ENCODE data around the gene SYNGR3. TPM values are rescaled to one million over a fixed set of nuclear protein-coding genes. Genes with fewer than 3 reads are reported as not detected.

SYNGR3 gene
- total RNA-seq, 2 experiments from 2014 or later: 5.4 to 7.2 TPM

DNA sequence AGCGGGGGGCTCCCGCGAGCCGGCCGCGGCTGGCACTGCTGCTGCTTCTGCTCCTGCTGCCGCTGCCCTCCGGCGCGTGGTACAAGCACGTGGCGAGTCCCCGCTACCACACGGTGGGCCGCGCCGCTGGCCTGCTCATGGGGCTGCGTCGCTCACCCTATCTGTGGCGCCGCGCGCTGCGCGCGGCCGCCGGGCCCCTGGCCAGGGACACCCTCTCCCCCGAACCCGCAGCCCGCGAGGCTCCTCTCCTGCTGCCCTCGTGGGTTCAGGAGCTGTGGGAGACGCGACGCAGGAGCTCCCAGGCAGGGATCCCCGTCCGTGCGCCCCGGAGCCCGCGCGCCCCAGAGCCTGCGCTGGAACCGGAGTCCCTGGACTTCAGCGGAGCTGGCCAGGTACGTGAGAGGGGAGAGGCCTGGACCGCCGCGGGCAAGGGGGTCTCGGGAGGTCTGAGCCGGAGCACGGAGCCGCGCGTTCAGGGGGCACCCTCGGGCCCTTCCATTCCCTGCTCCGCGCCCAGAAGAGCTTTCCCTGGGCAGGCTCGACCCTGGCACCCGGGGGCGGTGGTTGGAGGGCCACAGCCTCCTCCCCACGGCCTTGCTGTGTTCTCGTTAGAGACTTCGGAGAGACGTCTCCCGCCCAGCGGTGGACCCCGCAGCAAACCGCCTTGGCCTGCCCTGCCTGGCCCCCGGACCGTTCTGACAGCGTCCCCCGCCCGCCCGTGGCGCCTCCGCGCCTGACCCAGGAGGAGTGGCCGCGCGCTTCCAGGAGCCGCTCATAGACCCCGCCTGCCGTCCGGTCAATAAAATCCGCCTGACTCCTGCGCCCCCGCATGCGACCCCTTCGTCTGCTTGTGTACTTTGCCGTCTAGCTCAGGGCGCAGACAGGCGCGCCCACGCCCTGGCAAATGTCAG, 30.4 kb downstream of the SYNGR3 start:
- H3K36me3 Mint-ChIP-seq (ENCODE audit: low read depth): peaks cover 4% of the 10 kb centered on the region

DNA sequence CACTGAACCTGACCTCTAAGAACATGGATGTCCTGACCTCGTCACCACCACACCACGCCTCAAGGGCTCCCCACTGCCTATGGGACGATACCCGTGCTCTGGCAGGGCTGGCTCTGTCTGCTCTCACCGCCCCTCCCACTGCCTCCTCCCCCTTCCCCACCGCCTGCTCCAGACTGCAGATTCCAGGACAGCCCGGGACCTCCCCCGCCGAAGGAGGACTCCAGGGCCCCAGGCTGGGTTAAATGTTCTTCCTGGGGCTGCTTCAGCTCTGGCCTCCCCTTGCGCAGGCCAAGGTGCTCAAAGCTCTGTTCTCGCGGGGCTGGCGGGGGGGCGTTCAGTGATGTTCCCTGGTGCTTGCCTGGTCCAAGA, 32.9 kb downstream of the SYNGR3 start:
- H3K4me1 Mint-ChIP-seq (ENCODE audit: low read depth): peaks cover 23% of the 10 kb centered on the region
- ATAC-seq (peak; percentile 26), DNase-seq (no peak)
- intact Hi-C loops (cut with micrococcal nuclease): loop anchor here (2.0 kb wide), 1 partner anchor 118 kb away; no protein-coding TSS in a partner anchor
- H3K4me3 Mint-ChIP-seq: peak overlapping the region; percentile 49
- TF ChIP-seq, protein P1, sequence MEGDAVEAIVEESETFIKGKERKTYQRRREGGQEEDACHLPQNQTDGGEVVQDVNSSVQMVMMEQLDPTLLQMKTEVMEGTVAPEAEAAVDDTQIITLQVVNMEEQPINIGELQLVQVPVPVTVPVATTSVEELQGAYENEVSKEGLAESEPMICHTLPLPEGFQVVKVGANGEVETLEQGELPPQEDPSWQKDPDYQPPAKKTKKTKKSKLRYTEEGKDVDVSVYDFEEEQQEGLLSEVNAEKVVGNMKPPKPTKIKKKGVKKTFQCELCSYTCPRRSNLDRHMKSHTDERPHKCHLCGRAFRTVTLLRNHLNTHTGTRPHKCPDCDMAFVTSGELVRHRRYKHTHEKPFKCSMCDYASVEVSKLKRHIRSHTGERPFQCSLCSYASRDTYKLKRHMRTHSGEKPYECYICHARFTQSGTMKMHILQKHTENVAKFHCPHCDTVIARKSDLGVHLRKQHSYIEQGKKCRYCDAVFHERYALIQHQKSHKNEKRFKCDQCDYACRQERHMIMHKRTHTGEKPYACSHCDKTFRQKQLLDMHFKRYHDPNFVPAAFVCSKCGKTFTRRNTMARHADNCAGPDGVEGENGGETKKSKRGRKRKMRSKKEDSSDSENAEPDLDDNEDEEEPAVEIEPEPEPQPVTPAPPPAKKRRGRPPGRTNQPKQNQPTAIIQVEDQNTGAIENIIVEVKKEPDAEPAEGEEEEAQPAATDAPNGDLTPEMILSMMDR (IDR thresholded peaks at IDR 0.05): no peak
- no peak overlapping the region for H3K27ac Mint-ChIP-seq
- POLR2A ChIA-PET: interaction anchor here (0.7 to 2.4 kb wide), 8 partner anchors 18 to 132 kb away, joined by 3 to 12 read pairs (median 3); partner anchors contain the start of genes NTHL1, RPS2, TRAF7 and TSC2
- CTCF ChIA-PET: interaction anchor here (0.6 to 3.8 kb wide), 18 partner anchors 9 to 236 kb away, joined by 3 to 46 read pairs (median 4); partner anchors contain the start of genes NTHL1, PKD1, TRAF7 and TSC2
- H3K9me3 Mint-ChIP-seq: no peaks in the 10 kb centered on the region
- peaks cover 4% of the 10 kb centered on the region for H3K36me3 Mint-ChIP-seq (ENCODE audit: low read depth)
- peaks cover 25% of the 10 kb centered on the region for H3K27me3 Mint-ChIP-seq

More for the DNA sequence above, 30.4 kb downstream of the SYNGR3 start:
- Mint-ChIP-seq H3K9me3 (no peaks in the 10 kb centered on the region), H3K4me1 (ENCODE audit: low read depth) (peaks cover 16% of the 10 kb centered on the region), H3K27me3 (peaks cover 18% of the 10 kb centered on the region), H3K4me3 (peak overlapping the region; percentile 69), H3K27ac (no peak overlapping the region)
- peak; percentile 57 for DNase-seq
- CTCF ChIA-PET: interaction anchor here (1.0 to 3.4 kb wide), 3 partner anchors 17 to 121 kb away, joined by 3 to 13 read pairs (median 5); no protein-coding TSS in a partner anchor
- POLR2A ChIA-PET: interaction anchor here (0.6 to 3.1 kb wide), 8 partner anchors 8 to 135 kb away, joined by 3 to 20 read pairs (median 5); partner anchors contain the start of genes RPS2 and TRAF7
- no peak for ATAC-seq
- TF ChIP-seq, protein P1 (IDR thresholded peaks at IDR 0.05): no peak
- intact Hi-C loops (cut with micrococcal nuclease): no loop called here

DNA sequence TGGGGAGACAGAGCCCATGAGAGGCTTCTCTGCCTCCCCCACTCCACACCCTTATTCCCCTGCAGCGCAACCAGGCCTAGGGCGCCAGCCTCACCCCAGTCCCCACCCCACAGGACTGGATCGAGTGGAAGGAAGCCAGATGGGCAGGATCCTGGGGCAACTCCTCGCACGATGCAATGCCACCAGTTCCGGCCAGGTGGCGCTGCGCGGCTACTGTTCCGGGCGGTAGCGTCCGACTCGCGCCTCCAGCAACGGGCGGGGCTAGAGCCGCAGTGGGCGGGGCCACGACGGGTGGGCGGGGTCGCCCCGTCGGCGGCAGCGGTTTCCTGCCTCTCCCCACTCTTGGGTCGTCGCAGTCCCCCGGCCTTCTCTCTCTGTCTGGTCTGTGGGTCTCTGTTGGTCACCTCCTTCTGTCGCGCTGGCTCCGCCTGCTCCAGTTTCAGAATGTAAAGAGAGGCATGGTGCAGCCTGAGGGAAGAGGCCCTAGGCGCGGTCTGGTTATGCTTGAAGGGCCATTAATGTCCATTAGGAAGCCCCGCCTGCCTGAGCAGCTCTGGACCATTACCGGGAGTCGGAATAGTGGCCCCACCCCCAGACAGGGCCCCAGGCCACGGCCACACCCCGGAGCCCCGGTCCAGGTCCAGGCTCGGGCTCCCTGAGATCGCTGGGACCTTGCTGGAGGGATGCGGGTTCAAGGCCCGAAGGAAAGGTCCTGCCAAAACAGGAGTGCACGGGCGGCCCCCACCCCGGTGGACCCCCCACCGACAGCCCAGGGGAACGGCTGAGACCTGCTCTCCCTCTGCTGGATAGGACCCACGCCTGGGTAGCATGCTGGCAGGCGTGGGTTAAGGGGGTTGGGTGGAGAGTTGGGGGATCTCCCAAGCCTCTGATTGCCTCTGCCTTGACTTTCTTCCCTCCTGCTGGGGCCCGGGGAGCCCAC, 33.6 kb downstream of the SYNGR3 start:
- Mint-ChIP-seq H3K4me3 (peak overlapping the region; percentile 49), H3K27ac (no peak overlapping the region), H3K27me3 (peaks cover 29% of the 10 kb centered on the region), H3K36me3 (ENCODE audit: low read depth) (peaks cover 4% of the 10 kb centered on the region), H3K9me3 (no peaks in the 10 kb centered on the region), H3K4me1 (ENCODE audit: low read depth) (peaks cover 24% of the 10 kb centered on the region)
- DNase-seq: peak; percentile 95
- TF ChIP-seq, protein P1 (IDR thresholded peaks at IDR 0.05): peak; percentile 97
- ATAC-seq: peak; percentile 89
- POLR2A ChIA-PET: interaction anchor here (0.7 to 2.4 kb wide), 9 partner anchors 14 to 131 kb away, joined by 3 to 12 read pairs (median 3); partner anchors contain the start of genes NTHL1, RPS2, TRAF7 and TSC2
- CTCF ChIA-PET: interaction anchor here (0.7 to 3.8 kb wide), 12 partner anchors 10 to 236 kb away, joined by 3 to 46 read pairs (median 7); partner anchors contain the start of genes NTHL1, PKD1 and TSC2
- intact Hi-C loops (cut with micrococcal nuclease): loop anchor here (2.0 kb wide), 1 partner anchor 117 kb away; no protein-coding TSS in a partner anchor

DNA sequence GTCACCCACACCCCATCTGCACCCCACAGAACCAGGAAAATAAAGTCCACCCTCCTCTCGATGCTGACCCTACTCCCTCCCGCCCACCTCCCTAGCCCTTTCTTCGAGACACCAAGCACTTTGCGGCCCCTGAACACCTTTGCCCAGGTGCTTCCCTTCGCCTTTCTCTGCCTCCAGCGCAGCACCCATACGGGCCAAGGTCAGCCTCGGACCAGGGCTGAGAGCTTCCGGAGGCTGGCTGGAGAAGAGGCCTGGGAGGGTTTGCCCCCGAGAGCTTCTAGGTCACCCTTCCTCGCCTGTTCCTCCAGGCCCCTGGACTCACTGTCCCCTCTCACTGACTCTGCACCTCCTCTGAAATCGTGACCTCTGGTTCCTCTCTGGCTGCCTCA, 34.3 kb downstream of the SYNGR3 start:
- Mint-ChIP-seq H3K4me1 (ENCODE audit: low read depth) (peaks cover 24% of the 10 kb centered on the region), H3K4me3 (no peak overlapping the region), H3K27ac (no peak overlapping the region), H3K9me3 (no peaks in the 10 kb centered on the region), H3K27me3 (peaks cover 26% of the 10 kb centered on the region), H3K36me3 (ENCODE audit: low read depth) (peaks cover 4% of the 10 kb centered on the region)
- CTCF ChIA-PET: interaction anchor here (1.5 to 3.8 kb wide), 2 partner anchors 116 to 131 kb away, joined by 3 to 46 read pairs; partner anchors contain the start of gene TRAF7
- TF ChIP-seq, protein P1 (IDR thresholded peaks at IDR 0.05): no peak
- intact Hi-C loops (cut with micrococcal nuclease): no loop called here
- POLR2A ChIA-PET: interaction anchor here (1.0 to 2.4 kb wide), 3 partner anchors 15 to 129 kb away, joined by 3 to 12 read pairs (median 4); no protein-coding TSS in a partner anchor
- ATAC-seq (no peak), DNase-seq (no peak)

Measured in activated CD8-positive, alpha-beta T cell treated with anti-CD3 and anti-CD28 coated beads for 36 hours (primary cell).